ENCODE data around the gene OR2J2.
"Not testable (repeated sequence)": the region's sequence is repeated elsewhere in the genome, so short reads cannot be mapped to it uniquely, and the experiment has no call there.

The OR2J2 gene

DNA sequence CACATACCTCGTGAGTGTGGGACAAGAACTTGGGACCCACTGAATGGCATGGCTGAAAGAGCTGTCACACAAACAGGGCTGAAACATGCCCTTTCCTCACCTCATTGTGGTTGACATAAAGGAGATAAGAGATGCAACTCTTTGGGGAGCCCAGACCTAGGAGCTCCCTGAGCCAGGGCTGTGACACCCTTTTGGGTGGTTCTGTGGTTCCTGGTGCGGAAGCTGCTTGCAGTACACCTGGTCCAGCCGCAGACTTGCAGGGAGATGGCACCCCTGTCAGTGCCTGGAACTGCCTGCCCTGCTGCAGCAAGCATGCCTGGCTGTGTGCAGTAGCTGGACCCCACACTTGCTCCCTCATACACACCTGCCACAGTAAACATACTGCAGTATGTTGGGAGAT lies 31.3 kb downstream of the OR2J2 start:
- TF ChIP-seq, protein P1, sequence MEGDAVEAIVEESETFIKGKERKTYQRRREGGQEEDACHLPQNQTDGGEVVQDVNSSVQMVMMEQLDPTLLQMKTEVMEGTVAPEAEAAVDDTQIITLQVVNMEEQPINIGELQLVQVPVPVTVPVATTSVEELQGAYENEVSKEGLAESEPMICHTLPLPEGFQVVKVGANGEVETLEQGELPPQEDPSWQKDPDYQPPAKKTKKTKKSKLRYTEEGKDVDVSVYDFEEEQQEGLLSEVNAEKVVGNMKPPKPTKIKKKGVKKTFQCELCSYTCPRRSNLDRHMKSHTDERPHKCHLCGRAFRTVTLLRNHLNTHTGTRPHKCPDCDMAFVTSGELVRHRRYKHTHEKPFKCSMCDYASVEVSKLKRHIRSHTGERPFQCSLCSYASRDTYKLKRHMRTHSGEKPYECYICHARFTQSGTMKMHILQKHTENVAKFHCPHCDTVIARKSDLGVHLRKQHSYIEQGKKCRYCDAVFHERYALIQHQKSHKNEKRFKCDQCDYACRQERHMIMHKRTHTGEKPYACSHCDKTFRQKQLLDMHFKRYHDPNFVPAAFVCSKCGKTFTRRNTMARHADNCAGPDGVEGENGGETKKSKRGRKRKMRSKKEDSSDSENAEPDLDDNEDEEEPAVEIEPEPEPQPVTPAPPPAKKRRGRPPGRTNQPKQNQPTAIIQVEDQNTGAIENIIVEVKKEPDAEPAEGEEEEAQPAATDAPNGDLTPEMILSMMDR (IDR thresholded peaks at IDR 0.05; ENCODE audit: low read depth, low read length), result no peak
- no peak overlapping the region for H3K4me3 ChIP-seq (ENCODE audit: low read depth, low read length)

DNA sequence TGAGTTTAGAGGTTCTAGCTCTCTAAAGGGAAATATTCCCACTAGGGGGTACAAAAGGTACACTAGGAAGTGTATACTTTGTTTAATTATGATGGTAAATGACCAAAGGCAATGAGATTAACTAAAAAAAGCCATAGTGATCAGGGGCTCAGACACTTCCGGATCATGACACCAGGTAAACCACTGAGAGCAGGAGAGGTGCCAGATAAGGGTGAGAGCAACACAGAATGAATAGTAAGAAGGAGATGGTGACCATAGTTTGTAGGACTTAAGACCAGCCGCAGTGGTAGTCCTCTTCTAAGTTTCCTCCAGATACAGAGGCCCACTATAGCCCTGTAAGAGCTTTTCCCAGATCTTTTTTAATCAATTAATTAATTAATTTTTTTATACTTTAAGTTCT lies 40.8 kb downstream of the OR2J2 start:
- TF ChIP-seq, protein P1 (IDR thresholded peaks at IDR 0.05; ENCODE audit: low read depth, low read length), result no peak
- H3K4me3 ChIP-seq (ENCODE audit: low read depth, low read length), result no peak overlapping the region

DNA sequence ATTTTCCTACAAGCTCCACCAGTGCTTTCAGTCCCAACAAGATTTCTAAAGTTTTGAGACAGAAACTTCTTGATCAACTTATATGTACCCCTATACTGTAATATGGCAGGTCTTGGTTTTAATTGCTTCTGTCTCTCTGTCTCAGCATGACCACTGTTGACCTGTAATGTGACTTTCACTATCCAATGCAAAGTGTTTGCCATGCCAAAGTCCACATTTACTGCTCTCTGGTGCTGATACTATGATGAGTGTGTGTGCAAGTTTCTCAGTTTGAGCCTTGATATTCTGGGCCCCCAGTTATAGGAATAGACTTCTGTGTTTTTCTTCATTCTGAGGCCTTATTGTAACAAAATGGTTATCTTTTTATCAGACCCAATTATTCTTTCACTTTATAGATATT lies 45.8 kb downstream of the OR2J2 start:
- TF ChIP-seq, protein P1 (IDR thresholded peaks at IDR 0.05; ENCODE audit: low read depth, low read length), result no peak
- no peak overlapping the region for H3K4me3 ChIP-seq (ENCODE audit: low read depth, low read length)

DNA sequence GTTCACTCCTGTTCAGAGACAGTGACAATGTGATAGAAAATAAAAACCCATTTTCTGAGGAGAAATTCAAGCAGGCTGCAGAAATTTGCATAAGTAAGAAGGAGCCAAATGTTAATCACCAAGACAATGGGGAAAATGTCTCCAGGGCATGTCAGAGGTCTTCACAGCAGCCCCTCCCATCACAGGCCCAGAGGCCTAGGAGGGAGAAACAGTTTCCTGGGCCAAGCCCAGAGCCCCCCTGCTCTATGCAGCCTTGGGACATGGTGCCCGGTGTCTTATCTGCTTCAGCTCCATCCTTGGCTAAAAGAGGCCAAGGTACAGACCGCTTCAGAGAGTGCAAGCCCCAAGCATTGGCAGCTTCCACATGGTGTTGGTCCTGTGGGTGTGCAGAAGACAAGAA lies 46.5 kb downstream of the OR2J2 start:
- not testable (repeated sequence) for H3K4me3 ChIP-seq (ENCODE audit: low read depth, low read length)

DNA sequence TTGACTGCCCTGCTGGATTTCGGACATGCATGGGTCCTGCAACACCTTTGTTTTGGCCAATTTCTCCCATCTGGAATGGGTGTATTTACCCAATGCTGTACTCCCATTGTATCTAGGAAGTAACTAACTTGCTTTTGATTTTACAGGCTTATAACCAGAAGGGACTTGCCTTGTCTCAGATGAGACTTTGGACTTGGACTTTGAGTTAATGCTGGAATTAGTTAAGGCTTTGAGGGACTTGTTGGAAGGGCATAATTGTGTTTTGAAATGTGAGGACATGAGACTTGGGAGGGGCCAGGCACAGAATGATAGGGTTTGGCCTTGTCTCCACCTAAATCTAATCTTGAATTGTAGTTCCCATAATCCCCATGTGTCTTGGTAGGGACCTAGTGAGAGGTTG lies 47.3 kb downstream of the OR2J2 start:
- not testable (repeated sequence) for H3K4me3 ChIP-seq (ENCODE audit: low read depth, low read length)
